Colon (tissue), 2 donors: ENCODE measurements around the gene SLC13A2.

ENCODE experiments used
- FAIRE-seq: peaks from 2 replicates; lab custom pipeline; 2012; peaks lifted over from hg19 to GRCh38; lab: Jason Lieb, UNC
- donor health status: control.
- donor health status: control.

Gene SLC13A2

GRCh38 chr17:28471531-28472342, 1.7 kb upstream of the SLC13A2 start:
- no peak for FAIRE-seq

DNA sequence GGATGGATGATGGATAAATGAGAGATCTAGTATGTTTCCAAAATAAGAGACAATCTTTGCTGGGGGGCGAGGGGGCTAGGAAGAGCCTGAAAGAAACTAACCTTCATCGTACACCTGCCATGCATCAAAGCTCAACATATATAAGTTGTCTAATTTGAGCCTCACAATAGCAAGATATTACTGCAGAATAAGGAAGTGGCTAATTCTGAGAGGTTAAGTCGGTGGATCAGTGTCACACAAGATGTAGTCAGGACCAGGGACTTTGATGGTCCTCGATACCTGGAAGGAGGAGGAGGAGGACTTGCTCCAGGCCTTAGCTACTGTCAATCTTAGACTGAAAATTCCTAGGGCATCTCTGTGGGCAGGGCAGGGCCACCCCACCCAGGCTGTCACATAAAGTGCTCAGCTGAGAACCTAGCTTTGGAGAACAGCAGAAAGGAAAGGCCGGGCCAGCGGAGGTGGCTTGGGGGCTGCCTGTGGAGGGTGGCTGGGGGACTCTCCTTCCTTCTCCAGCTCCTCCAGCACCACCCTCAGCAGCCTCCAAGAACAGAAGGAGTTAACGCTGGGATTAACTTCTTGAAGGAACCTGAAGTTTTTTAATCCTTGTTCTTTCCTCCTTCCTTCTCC, 460 bp upstream of the SLC13A2 start:
- FAIRE-seq: no peak

GRCh38 chr17:28474111-28474531, 677 bp downstream of the SLC13A2 start:
- FAIRE-seq: no peak

GRCh38 chr17:28475151-28475900, 1.9 kb downstream of the SLC13A2 start:
- no peak for FAIRE-seq

DNA sequence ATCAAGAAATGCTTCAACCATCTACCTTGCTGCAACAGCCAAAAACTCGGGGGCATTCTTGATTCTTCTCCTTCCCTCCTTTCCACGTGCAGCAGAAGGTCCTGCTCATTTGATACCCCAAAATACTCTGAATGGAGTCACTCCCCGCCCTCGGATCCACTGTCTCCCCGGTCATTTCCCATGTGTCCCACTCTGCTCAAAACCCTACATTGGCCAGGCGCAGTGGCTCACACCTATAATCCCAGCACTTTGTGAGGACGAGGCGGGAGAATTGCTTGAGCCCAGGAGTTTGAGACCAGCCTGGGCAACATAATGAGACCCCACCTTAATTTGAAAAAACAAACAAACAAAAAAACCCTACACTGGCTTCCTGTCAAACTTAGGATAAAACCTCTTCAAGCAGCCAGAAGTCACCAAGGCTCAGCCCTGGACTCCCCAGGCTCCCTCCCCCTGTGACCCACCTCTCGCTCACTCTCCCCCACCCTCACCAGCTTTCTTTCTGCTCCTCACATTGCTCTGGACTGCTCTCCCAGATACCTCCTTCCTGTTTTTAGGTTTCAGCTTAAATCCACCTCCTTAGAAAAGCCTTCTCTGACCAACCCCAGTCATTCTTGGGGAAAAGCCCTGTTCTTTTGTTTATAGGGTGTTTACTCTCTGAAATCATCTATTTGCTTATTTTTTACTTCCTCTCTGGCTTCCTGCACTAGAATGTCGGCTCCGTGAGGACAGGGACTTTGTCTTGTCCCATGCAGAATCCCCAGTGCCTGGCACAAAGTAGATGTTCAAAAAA, 2.8 kb downstream of the SLC13A2 start:
- FAIRE-seq: no peak

- no peak for FAIRE-seq
Measured at GRCh38 chr17:28477928-28478327, 4.5 kb downstream of the SLC13A2 start.

GRCh38 chr17:28478712-28479615, 5.5 kb downstream of the SLC13A2 start:
- no peak for FAIRE-seq

DNA sequence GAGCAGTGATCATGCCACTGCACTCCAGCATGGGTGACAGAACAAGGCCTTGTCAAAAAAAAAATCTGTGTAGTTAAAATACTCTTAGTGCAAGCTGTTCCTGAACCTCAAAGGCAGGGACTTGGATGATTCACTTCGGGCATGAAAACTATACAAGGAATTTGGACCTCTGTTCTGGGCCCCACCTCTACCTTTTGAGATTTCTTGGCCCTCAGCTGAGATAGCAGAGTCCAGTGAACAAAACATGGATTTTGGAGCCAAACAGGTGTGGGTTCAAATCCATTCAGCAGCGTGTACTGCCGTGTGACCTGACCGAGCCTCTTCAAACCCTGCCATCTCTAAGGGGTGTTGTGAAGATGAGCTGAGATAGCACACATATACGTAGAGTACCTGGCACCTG, 6.8 kb downstream of the SLC13A2 start:
- FAIRE-seq: no peak

DNA sequence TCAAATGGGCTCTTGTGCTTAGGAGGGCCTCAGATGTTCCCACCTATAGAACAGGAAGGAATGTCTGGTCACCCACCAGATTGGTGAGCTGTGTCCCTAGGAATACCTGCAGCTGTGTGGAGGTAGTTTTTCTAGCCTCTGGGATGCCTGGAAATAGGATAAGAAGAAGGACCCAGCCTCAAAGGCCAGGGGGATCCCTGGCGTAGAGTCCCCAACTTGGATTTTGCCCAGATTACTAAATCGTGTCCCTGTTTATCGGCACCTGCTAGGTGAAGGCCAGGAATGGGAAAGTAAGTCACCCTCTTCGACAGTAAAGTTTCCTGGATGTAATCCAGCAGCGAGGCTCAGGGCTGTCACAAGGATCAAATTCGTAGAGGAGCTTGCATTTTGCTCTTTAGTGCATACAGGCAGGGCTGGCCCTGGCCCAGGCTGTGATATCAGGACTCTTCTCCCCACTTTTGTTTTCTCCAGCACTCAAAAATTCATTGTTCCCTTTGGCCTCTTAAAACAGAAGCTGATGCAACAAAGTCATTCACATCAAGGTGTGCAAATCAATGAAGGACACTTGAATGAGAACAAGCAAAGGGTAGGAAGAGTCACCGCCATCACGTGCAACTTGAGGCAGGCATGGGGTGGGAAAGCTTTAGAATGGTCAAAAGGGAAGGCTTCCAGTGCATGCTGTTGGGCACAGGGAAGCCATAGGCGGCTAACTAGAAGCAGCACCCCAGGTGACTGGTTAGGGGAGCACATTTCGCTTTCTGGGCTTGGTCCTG, 7.5 kb downstream of the SLC13A2 start:
- no peak for FAIRE-seq

- FAIRE-seq: no peak
Measured at GRCh38 chr17:28482551-28483199, 9.2 kb downstream of the SLC13A2 start.

DNA sequence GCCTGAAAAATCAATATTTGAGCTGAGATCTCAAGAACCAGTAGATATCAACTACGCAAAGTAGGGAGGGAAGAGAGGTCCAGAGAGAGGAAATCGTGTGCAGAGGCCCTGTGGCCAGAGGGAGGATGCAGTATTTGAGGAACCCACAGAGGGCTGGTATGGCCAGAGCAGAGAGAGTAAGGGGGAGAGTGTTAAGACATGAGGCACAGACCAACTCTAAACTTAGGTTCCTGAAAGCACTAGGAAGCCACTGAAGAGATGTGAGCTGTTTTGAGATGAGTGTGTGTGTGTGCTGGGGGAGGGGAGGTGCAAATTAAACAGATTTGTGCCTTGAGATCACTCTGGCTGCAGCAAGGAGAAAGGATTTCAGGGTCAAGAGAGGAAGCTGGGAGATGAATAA, 10.9 kb downstream of the SLC13A2 start:
- no peak for FAIRE-seq

GRCh38 chr17:28485049-28485448, 11.6 kb downstream of the SLC13A2 start:
- no peak for FAIRE-seq

DNA sequence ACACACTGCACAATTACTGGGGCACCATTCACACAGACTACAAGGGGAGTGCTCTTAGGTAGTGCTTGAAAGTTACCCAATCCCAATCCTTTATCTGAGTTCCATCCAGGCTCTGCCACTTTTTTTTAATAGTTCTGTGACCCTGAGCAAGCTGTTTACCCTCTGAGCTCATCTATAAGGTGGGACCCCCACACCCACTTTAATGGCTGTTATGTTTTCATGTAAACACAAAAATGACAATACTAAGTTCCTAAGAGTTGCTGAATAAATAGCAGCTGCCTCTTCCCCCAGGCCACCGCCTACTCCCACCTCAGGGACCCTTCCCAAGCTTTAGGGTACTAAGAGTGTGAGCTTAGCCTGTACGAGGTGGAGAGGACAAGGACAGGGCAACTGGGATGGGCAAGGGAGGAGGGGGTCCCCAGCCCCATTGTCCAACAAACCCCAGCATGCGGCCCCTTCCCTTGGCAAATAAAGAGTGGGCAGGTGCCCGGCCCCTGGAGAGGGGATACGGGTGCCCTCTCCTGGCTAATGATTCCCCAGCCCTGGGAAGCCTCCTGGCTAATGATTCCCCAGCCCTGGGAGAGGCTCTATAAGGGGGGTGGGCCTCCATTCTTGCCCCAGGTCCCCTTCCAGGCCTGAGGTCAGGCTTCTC, 14.6 kb downstream of the SLC13A2 start:
- no peak for FAIRE-seq

- FAIRE-seq: no peak
Measured at GRCh38 chr17:28488533-28489276, 15.3 kb downstream of the SLC13A2 start.

DNA sequence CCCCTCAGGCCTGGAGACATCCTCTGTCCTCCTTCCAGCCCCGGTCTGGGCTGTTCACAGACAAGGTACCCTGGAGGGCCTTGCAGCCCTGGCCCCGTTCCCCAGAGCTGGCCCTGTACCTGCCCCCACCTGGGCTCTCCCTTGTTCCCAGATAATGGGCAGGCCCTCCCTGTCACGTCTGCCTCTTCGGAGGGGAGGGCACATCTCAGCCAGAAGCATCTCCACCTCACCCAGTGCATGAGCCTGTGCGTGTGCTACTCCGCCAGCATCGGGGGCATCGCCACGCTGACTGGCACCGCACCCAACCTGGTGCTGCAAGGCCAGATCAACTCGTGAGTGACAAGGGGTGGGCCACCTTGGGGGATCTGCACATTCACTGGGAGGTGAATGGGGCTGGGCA, 17.8 kb downstream of the SLC13A2 start:
- no peak for FAIRE-seq

DNA sequence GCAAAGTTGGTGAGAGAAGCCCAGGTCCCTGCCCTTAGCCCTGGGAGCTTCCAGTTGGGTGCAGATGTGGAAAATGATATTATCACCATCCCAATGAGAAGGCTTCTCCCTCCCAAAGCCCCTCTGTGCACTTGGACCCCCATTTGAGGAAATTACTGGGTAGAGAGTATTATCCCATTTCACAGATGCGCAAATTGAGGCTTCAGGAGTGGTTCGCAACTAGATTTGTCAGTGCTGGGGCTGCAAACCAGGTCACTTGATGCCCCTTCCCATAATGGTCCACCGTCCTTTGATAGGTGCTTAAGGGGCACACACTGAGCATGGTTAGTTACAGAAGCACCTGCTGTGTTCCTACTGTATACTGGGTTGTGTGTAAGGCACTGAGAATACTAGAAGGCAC, 18.4 kb downstream of the SLC13A2 start:
- FAIRE-seq: no peak

- no peak for FAIRE-seq
Measured at GRCh38 chr17:28492352-28493310, 19.2 kb downstream of the SLC13A2 start.
